ENCODE results near the gene RAB10.

The RAB10 gene

GRCh38 chr2:26008851-26009566 lies 24.9 kb upstream of the RAB10 start:
- H3K4me3 ChIP-seq (ENCODE audit: low read depth, low read length): no peak overlapping the region
- DNase-seq (ENCODE audit: low read depth): no peak
- TF ChIP-seq, protein P1, sequence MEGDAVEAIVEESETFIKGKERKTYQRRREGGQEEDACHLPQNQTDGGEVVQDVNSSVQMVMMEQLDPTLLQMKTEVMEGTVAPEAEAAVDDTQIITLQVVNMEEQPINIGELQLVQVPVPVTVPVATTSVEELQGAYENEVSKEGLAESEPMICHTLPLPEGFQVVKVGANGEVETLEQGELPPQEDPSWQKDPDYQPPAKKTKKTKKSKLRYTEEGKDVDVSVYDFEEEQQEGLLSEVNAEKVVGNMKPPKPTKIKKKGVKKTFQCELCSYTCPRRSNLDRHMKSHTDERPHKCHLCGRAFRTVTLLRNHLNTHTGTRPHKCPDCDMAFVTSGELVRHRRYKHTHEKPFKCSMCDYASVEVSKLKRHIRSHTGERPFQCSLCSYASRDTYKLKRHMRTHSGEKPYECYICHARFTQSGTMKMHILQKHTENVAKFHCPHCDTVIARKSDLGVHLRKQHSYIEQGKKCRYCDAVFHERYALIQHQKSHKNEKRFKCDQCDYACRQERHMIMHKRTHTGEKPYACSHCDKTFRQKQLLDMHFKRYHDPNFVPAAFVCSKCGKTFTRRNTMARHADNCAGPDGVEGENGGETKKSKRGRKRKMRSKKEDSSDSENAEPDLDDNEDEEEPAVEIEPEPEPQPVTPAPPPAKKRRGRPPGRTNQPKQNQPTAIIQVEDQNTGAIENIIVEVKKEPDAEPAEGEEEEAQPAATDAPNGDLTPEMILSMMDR (IDR thresholded peaks at IDR 0.05; ENCODE audit: low read depth, low read length, missing control alignments): no peak

- TF ChIP-seq, protein P1 (IDR thresholded peaks at IDR 0.05; ENCODE audit: low read depth, low read length, missing control alignments): no peak
- H3K4me3 ChIP-seq (ENCODE audit: low read depth, low read length): no peak overlapping the region
- DNase-seq (ENCODE audit: low read depth): no peak
These were observed 24.3 kb upstream of the RAB10 start for GRCh38 chr2:26009567-26009963.

- TF ChIP-seq, protein P1 (IDR thresholded peaks at IDR 0.05; ENCODE audit: low read depth, low read length, missing control alignments): no peak
- no peak overlapping the region for H3K4me3 ChIP-seq (ENCODE audit: low read depth, low read length)
- no peak for DNase-seq (ENCODE audit: low read depth)
These were observed 22.9 kb upstream of the RAB10 start for GRCh38 chr2:26010943-26011342.

DNA sequence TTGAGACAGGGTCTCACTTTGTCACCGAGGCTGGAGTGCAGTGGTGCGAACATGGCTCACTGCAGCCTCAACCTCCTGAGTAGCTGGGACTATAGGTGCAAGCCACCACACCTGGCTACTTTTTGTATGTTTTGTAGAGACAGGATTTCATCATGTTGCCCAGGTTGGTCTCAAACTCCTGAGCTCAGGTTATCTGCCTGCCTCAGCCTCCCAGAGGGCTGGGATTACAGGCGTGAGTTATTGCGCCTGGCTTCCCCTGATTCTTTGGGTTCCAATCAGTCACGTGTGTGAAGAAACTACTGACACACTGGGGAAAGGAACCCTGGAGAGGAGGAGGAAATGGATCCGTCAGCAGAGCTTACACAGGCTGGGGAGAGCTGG lies 22.3 kb upstream of the RAB10 start:
- TF ChIP-seq, protein P1 (IDR thresholded peaks at IDR 0.05; ENCODE audit: low read depth, low read length, missing control alignments): no peak
- H3K4me3 ChIP-seq (ENCODE audit: low read depth, low read length): no peak overlapping the region

GRCh38 chr2:26011990-26012856 lies 21.7 kb upstream of the RAB10 start:
- TF ChIP-seq, protein P1 (IDR thresholded peaks at IDR 0.05; ENCODE audit: low read depth, low read length, missing control alignments): no peak
- no peak overlapping the region for H3K4me3 ChIP-seq (ENCODE audit: low read depth, low read length)
- no peak for DNase-seq (ENCODE audit: low read depth)

More for the DNA sequence above, 22.3 kb upstream of the RAB10 start:
- no peak for DNase-seq (ENCODE audit: low read depth)

DNA sequence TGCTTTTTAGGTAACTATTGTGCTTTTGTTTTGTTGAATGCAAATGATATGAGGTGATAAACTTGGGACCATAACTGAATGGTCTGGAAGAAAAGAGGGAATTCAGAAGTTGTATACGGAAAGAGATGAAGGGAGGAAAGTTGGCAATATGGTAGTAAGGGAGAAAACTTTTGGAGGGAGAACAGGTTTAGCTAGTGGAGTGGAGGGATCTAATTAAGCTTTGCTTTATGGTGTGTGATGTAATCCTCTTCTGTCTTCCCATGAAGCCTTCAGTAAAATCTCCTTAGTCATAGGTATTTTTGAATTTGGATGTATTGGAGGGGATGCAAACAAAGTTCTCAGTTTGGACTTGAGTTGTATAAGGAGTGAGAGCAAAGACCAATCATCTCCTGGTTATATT lies 20.2 kb upstream of the RAB10 start:
- no peak overlapping the region for H3K4me3 ChIP-seq (ENCODE audit: low read depth, low read length)
- TF ChIP-seq, protein P1 (IDR thresholded peaks at IDR 0.05; ENCODE audit: low read depth, low read length, missing control alignments): no peak
- no peak for DNase-seq (ENCODE audit: low read depth)

Measured in GM12864 (cell line).